Fibroblast of lung (primary cell): Measurements from ENCODE around the gene TRIM23. TPM values are rescaled to one million over a fixed set of nuclear protein-coding genes. Genes with fewer than 3 reads are reported as not detected.
A peak's percentile ranks its signal among the peaks of the same experiment; 100 is the strongest.

Source experiments
- DNase-seq, 2 donors: peaks; one replicate each; pipeline versions ENCODE4 v3.0.0 to v3.0.0-alpha.2; 2010; ENCODE audit warnings: low read depth in 2 of 2
- H2AFZ ChIP-seq: 2 replicates; pipeline ENCODE4 v1.5.1; 2012; ENCODE audit warnings: low read length, control low read depth, inconsistent platforms
- H3K27ac ChIP-seq: 2 replicates; pipeline ENCODE4 v1.5.1; 2011; ENCODE audit warnings: low read length, control low read depth; ENCODE audit not compliant: insufficient read depth
- H3K27me3 ChIP-seq: 2 replicates; pipeline ENCODE4 v1.5.1; 2011; ENCODE audit warnings: mild to moderate bottlenecking, low read length; ENCODE audit not compliant: control insufficient read depth, insufficient read depth
- H3K36me3 ChIP-seq: 2 replicates; pipeline ENCODE4 v1.5.1; 2011; ENCODE audit warnings: low read length; ENCODE audit not compliant: control insufficient read depth, insufficient read depth
- H3K4me1 ChIP-seq: 2 replicates; pipeline ENCODE4 v1.5.1; 2011; ENCODE audit warnings: low read length; ENCODE audit not compliant: control insufficient read depth, insufficient read depth; ENCODE audit errors: extremely low read depth
- H3K4me2 ChIP-seq: 2 replicates; pipeline ENCODE4 v1.5.1; 2011; ENCODE audit warnings: low read length, control low read depth; ENCODE audit not compliant: insufficient read depth; ENCODE audit errors: extremely low read depth
- H3K4me3 ChIP-seq, 4 experiments: fragments of 200-600 bp in 1 of 4; sonication (generic) in 1 of 4; replicated peaks in 1 of 4; 2 replicates each; pipeline ENCODE4 v1.5.1; 2011 to 2016; ENCODE audit warnings: low read length in 4 of 4, low read depth in 3 of 4, mild to moderate bottlenecking in 3 of 4, control low read depth in 2 of 4, inconsistent platforms in 1 of 4, mixed read lengths in 1 of 4; ENCODE audit not compliant: insufficient read depth in 1 of 4; ENCODE audit errors: control extremely low read depth in 1 of 4
- H3K79me2 ChIP-seq: 2 replicates; pipeline ENCODE4 v1.5.1; 2012; ENCODE audit warnings: mild to moderate bottlenecking, low read length, inconsistent platforms; ENCODE audit not compliant: control insufficient read depth, insufficient read depth
- H3K9ac ChIP-seq: 2 replicates; pipeline ENCODE4 v1.5.1; 2011; ENCODE audit warnings: mild to moderate bottlenecking, low read length, control low read depth; ENCODE audit not compliant: insufficient read depth
- H3K9me3 ChIP-seq: 2 replicates; pipeline ENCODE4 v1.5.1; 2012; ENCODE audit warnings: low read depth, low read length; ENCODE audit not compliant: control insufficient read depth, insufficient read depth
- H4K20me1 ChIP-seq: 2 replicates; pipeline ENCODE4 v1.5.1; 2011; ENCODE audit warnings: low read length; ENCODE audit not compliant: control insufficient read depth, insufficient read depth; ENCODE audit errors: extremely low read depth
- CTCF ChIP-seq, 2 donors: IDR thresholded peaks in 1 of 2; conservative IDR thresholded peaks in 1 of 2; 1 replicate in 1 of 2; 2 replicates in 1 of 2; pipeline ENCODE4 v1.5.1; 2011 to 2012; ENCODE audit warnings: low read length in 2 of 2, control low read depth in 1 of 2, inconsistent platforms in 1 of 2, low read depth in 1 of 2, mild to moderate bottlenecking in 1 of 2
- EZH2 ChIP-seq: IDR thresholded peaks from 2 replicates; pipeline ENCODE4 v1.5.1; 2012; ENCODE audit warnings: low read length, control low read depth, mild to moderate bottlenecking; ENCODE audit errors: missing control alignments
- polyA minus RNA-seq: library from RNA; depleted of rRNA, polyadenylated mRNA; stranded (reverse); fragments of >200 nt; gene quantifications from 2 replicates; pipeline ENCODE4 v1.2.3, GENCODE V29; 2011; ENCODE audit warnings: low replicate concordance
- polyA plus RNA-seq, 2 donors: library from polyadenylated mRNA; depleted of rRNA in 1 of 2; stranded (reverse) in 1 of 2; unstranded in 1 of 2; fragments of >200 nt; gene quantifications; 2 replicates each; pipeline ENCODE4 v1.2.1, GENCODE V29; 2011 to 2012; ENCODE audit warnings: missing spikeins in 1 of 2
- total RNA-seq: library from RNA; depleted of rRNA; stranded (reverse); fragments of >200 nt; gene quantifications from 2 replicates; pipeline ENCODE4 v1.2.1, GENCODE V29; 2014

The TRIM23 gene
- total RNA-seq = 48.6 and 51.1 TPM in 2 replicates
- polyA plus RNA-seq = 9.5 and 14.1 TPM in 2 replicates
- polyA plus RNA-seq (2012) = 8.1 and 10.8 TPM in 2 replicates
- polyA minus RNA-seq = 5.1 and 12.0 TPM in 2 replicates

DNA sequence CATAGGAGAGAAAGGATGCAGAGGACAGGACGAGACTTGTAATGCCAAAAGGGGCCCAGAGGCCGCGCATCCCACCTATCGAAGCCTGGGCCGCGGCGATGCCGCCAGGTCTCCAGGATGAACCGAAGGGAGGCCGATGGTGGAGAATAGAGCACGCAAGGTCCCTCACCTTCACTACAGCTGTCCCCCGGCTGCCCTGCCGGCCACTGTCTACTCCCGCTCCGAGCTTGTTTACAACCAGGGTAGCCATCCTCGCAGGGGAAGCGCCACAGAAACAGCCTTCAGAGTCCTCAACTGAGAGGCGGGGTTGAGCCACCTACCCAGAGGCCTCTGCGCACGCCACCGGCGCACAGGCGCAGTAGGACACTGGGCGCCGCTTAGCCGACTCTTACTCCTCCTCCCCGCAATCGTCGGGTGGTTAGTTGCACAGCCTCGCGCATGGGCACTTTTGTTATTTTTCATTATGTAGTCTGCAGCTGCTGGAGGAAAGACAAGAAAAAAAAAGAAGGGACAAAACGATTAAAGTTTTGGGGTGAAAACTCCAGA, at the start of gene TRIM23:
TSS of gene TRIM23 (minus strand) at position 309 of the 546 bp plus-strand sequence. CDS start at position 250, 59 bp downstream.
- H3K79me2 ChIP-seq = peaks cover 63% of the 10 kb centered on the region
- H3K4me2 ChIP-seq = peak within 1 kb of the TSS; percentile 98
- peak within 1 kb of the TSS; percentile 81 for H3K27ac ChIP-seq
- no peaks in the 10 kb centered on the region for H4K20me1 ChIP-seq
- peak within 1 kb of the TSS; percentile 97 for H2AFZ ChIP-seq
- H3K36me3 ChIP-seq = no peaks in the 10 kb centered on the region
- no peak for TF ChIP-seq EZH2
- TF ChIP-seq CTCF (conservative IDR thresholded peaks at IDR 0.05 in 1 of 2, IDR thresholded peaks at IDR 0.05 in 1 of 2; ENCODE audit: low read depth in 1 of 2, low read length in 2 of 2) = no peak
- no peaks in the 10 kb centered on the region for H3K27me3 ChIP-seq
- H3K9ac ChIP-seq = peak within 1 kb of the TSS; percentile 79
- H3K4me3 ChIP-seq = peak within 1 kb of the TSS; percentile 64 to 97 (median 90)
- peaks cover 2% of the 10 kb centered on the region for H3K4me1 ChIP-seq
- peak; percentile 91 to 93 for DNase-seq
- H3K9me3 ChIP-seq = no peaks in the 10 kb centered on the region

DNA sequence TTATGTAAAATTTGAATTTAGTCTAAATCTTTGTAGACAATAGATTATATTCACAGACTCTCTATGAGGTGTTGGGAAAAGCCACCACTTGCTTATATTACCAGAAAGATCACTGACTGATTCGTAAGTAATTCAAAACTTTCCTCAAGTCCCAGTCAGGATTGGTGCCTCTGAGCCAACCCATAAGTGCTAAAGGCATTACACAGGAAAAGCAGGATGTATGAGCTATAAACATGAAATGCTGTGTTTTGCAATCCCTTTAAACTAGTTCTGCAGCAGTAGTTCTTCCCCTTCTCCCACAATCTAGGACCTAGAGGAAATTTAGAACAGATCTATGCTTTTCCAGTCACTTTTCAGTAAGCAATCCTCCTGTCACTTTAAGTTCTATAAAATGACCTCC, 48.7 kb upstream of the TRIM23 start:
- no peaks in the 10 kb centered on the region for H3K79me2 ChIP-seq
- no peak overlapping the region for H2AFZ ChIP-seq
- no peaks in the 10 kb centered on the region for H3K9me3 ChIP-seq
- H3K27ac ChIP-seq = no peak overlapping the region
- no peak for TF ChIP-seq CTCF (conservative IDR thresholded peaks at IDR 0.05 in 1 of 2, IDR thresholded peaks at IDR 0.05 in 1 of 2; ENCODE audit: low read depth in 1 of 2, low read length in 2 of 2)
- no peak for TF ChIP-seq EZH2
- peaks cover 1% of the 10 kb centered on the region for H3K36me3 ChIP-seq
- H3K4me1 ChIP-seq = peaks cover 3% of the 10 kb centered on the region
- H3K4me2 ChIP-seq = no peak overlapping the region
- H3K9ac ChIP-seq = no peak overlapping the region
- H3K27me3 ChIP-seq = no peaks in the 10 kb centered on the region
- DNase-seq = peak; percentile 40 to 75
- H4K20me1 ChIP-seq = no peaks in the 10 kb centered on the region
- H3K4me3 ChIP-seq = no peak overlapping the region

- peaks cover 3% of the 10 kb centered on the region for H3K4me1 ChIP-seq
- H3K9ac ChIP-seq = no peak overlapping the region
- no peak overlapping the region for H2AFZ ChIP-seq
- no peak overlapping the region for H3K4me2 ChIP-seq
- H3K36me3 ChIP-seq = peaks cover 1% of the 10 kb centered on the region
- no peak for DNase-seq
- H3K27me3 ChIP-seq = no peaks in the 10 kb centered on the region
- no peaks in the 10 kb centered on the region for H4K20me1 ChIP-seq
- TF ChIP-seq EZH2 (no peak), CTCF (conservative IDR thresholded peaks at IDR 0.05 in 1 of 2, IDR thresholded peaks at IDR 0.05 in 1 of 2; ENCODE audit: low read depth in 1 of 2, low read length in 2 of 2) (no peak)
- H3K9me3 ChIP-seq = no peaks in the 10 kb centered on the region
- no peak overlapping the region for H3K27ac ChIP-seq
- no peak overlapping the region for H3K4me3 ChIP-seq
- no peaks in the 10 kb centered on the region for H3K79me2 ChIP-seq
Observed at GRCh38 chr5:65668696-65669095, 44.6 kb upstream of the TRIM23 start.
